ENCODE measurements around the gene RNASE7. TPM values are rescaled to one million over a fixed set of nuclear protein-coding genes. Genes with fewer than 3 reads are reported as not detected.
"Not testable (repeated sequence)": the region's sequence is repeated elsewhere in the genome, so short reads cannot be mapped to it uniquely, and the experiment has no call there.

RNASE7 gene
- total RNA-seq, 1 experiment from 2014 or later: not detected

GRCh38 chr14:21040370-21040925 is 1.7 kb upstream of the RNASE7 start:
- POLR2A ChIA-PET: interaction anchor here (1.8 kb wide), 1 partner anchor 26 kb away, joined by 6 read pairs; no protein-coding TSS in a partner anchor
- Histone ChIP-seq H3K36me3 (ENCODE audit: control insufficient read depth in 1 of 2, insufficient read depth in 2 of 2, low read length in 2 of 2) (no peaks in the 10 kb centered on the region), H2AFZ (ENCODE audit: low read depth, low read length, poor library complexity, severe bottlenecking) (no peak overlapping the region), H3K4me1 (ENCODE audit: control insufficient read depth in 1 of 2, insufficient read depth in 2 of 2, low read length in 2 of 2) (peaks cover 0 to 7% of the 10 kb centered on the region in 2 experiments; a peak in 1 of 4 replicates), H3K4me3 (replicated peaks in 1 of 2; ENCODE audit: low read depth in 1 of 2, low read length in 2 of 2) (no peak overlapping the region), H3K27me3 (ENCODE audit: insufficient read depth, low read length) (no peaks in the 10 kb centered on the region), H3K9me2 (ENCODE audit: insufficient read depth) (no peaks in the 10 kb centered on the region), H3K27ac (ENCODE audit: low read depth, low read length) (no peak overlapping the region), H3K9me3 (ENCODE audit: control insufficient read depth in 1 of 2, insufficient read depth in 1 of 2, low read depth in 1 of 2, low read length in 2 of 2) (no peaks in the 10 kb centered on the region), H4K20me1 (ENCODE audit: insufficient read depth) (no peaks in the 10 kb centered on the region), H3K79me2 (ENCODE audit: insufficient read depth, low read length) (no peaks in the 10 kb centered on the region), H3K4me2 (ENCODE audit: low read length) (no peak overlapping the region), H3K9ac (ENCODE audit: low read length) (no peak overlapping the region)
- no peak for TF ChIP-seq EZH2phosphoT487 (IDR thresholded peaks at IDR 0.05; ENCODE audit: borderline replicate concordance)
- 0 out of 2 replicates have a peak, but pooled peaks have one; percentile 0 for TF ChIP-seq ZFX (IDR thresholded peaks at IDR 0.05)
- intact Hi-C loops (cut with micrococcal nuclease): loop anchor here (1.0 kb wide), 3 partner anchors 26 to 343 kb away; no protein-coding TSS in a partner anchor
- 0 out of 2 replicates have a peak, but pooled peaks have one; percentile 6 for ATAC-seq
- DNase-seq (ENCODE audit: low read depth, low spot score): no peak
- RAD21 ChIA-PET (ENCODE audit: low non-redundant PET in 1 of 2, low total read pairs in 2 of 2, uncharacterized antibody in 2 of 2, unreplicated experiment in 2 of 2): interaction anchor here (0.6 to 2.2 kb wide), 4 partner anchors 26 to 64 kb away, joined by 3 to 30 read pairs (median 14); no protein-coding TSS in a partner anchor
- no TSS peak for BruUV-seq (replicated peaks)
- CTCF ChIA-PET: interaction anchor here (0.6 to 5.4 kb wide), 17 partner anchors 8 to 357 kb away, joined by 3 to 148 read pairs (median 4); no protein-coding TSS in a partner anchor

GRCh38 chr14:21040941-21041340 is 1.2 kb upstream of the RNASE7 start:
- H2AFZ ChIP-seq (ENCODE audit: low read depth, low read length, poor library complexity, severe bottlenecking); H3K4me2 ChIP-seq (ENCODE audit: low read length); H3K9me2 ChIP-seq (ENCODE audit: insufficient read depth); BruUV-seq (replicated peaks); DNase-seq (ENCODE audit: low read depth, low spot score); H3K4me3 ChIP-seq (replicated peaks in 1 of 2; ENCODE audit: low read depth in 1 of 2, low read length in 2 of 2); H3K79me2 ChIP-seq (ENCODE audit: insufficient read depth, low read length); H3K4me1 ChIP-seq (ENCODE audit: control insufficient read depth in 1 of 2, insufficient read depth in 2 of 2, low read length in 2 of 2); H4K20me1 ChIP-seq (ENCODE audit: insufficient read depth); H3K27ac ChIP-seq (ENCODE audit: low read depth, low read length); ATAC-seq; H3K36me3 ChIP-seq (ENCODE audit: control insufficient read depth in 1 of 2, insufficient read depth in 2 of 2, low read length in 2 of 2); H3K9ac ChIP-seq (ENCODE audit: low read length); H3K9me3 ChIP-seq (ENCODE audit: control insufficient read depth in 1 of 2, insufficient read depth in 1 of 2, low read depth in 1 of 2, low read length in 2 of 2); H3K27me3 ChIP-seq (ENCODE audit: insufficient read depth, low read length): not testable (repeated sequence)
- intact Hi-C loops (cut with micrococcal nuclease): loop anchor here (1.0 kb wide), 3 partner anchors 27 to 344 kb away; no protein-coding TSS in a partner anchor
- ChIA-PET CTCF (interaction anchor here (0.8 to 5.4 kb wide), 8 partner anchors 8 to 344 kb away, joined by 3 to 148 read pairs (median 8); no protein-coding TSS in a partner anchor), RAD21 (ENCODE audit: low non-redundant PET in 1 of 2, low total read pairs in 2 of 2, uncharacterized antibody in 2 of 2, unreplicated experiment in 2 of 2) (interaction anchor here (1.3 to 2.2 kb wide), 3 partner anchors 26 to 63 kb away, joined by 3 to 30 read pairs (median 24); no protein-coding TSS in a partner anchor), POLR2A (interaction anchor here (1.8 kb wide), 1 partner anchor 26 kb away, joined by 6 read pairs; no protein-coding TSS in a partner anchor)
